GM18951 (cell line): ENCODE measurements around the gene ISCA2.

Experiments
- POLR2A ChIP-seq: IDR thresholded peaks from 4 replicates; pipeline ENCODE4 v1.6.1; 2011; ENCODE audit warnings: mild to moderate bottlenecking; ENCODE audit not compliant: insufficient read length, insufficient read depth; ENCODE audit errors: extremely low read depth
- in situ Hi-C: fragments of 300-500 bp; cut with MboI; formaldehyde crosslinking; loops from one replicate; pipeline ENCODE4 v1.12.0; 2022; ENCODE audit warnings: low sequenced_read_pairs, mixed read lengths, inconsistent platforms; ENCODE audit not compliant: unreplicated experiment

ISCA2 gene

GRCh38 chr14:74516451-74517160 is 23.0 kb downstream of the ISCA2 start:
- no peak for TF ChIP-seq POLR2A
- in situ Hi-C loops, result no loop called here

- TF ChIP-seq POLR2A, result no peak
- in situ Hi-C loops, result no loop called here
Measured at GRCh38 chr14:74517731-74518130, 24.2 kb downstream of the ISCA2 start.

GRCh38 chr14:74518221-74518620 is 24.7 kb downstream of the ISCA2 start:
- TF ChIP-seq POLR2A, result no peak
- in situ Hi-C loops, result no loop called here

GRCh38 chr14:74519316-74520074 is 25.9 kb downstream of the ISCA2 start:
- in situ Hi-C loops, result no loop called here
- TF ChIP-seq POLR2A, result no peak

GRCh38 chr14:74521756-74522155 is 28.2 kb downstream of the ISCA2 start:
- in situ Hi-C loops, result no loop called here
- TF ChIP-seq POLR2A, result no peak

- in situ Hi-C loops, result no loop called here
- no peak for TF ChIP-seq POLR2A
Measured at GRCh38 chr14:74522740-74523139, 29.2 kb downstream of the ISCA2 start.

GRCh38 chr14:74524076-74524811 is 30.7 kb downstream of the ISCA2 start:
- in situ Hi-C loops, result no loop called here
- no peak for TF ChIP-seq POLR2A

GRCh38 chr14:74524812-74525135 is 31.2 kb downstream of the ISCA2 start:
- TF ChIP-seq POLR2A, result no peak
- in situ Hi-C loops, result no loop called here

- TF ChIP-seq POLR2A, result no peak
- in situ Hi-C loops, result no loop called here
Measured at GRCh38 chr14:74525361-74525851, 31.8 kb downstream of the ISCA2 start.

GRCh38 chr14:74526854-74527585 is 33.5 kb downstream of the ISCA2 start:
- in situ Hi-C loops, result no loop called here
- no peak for TF ChIP-seq POLR2A

- no peak for TF ChIP-seq POLR2A
- in situ Hi-C loops, result no loop called here
Measured at GRCh38 chr14:74527736-74528280, 34.2 kb downstream of the ISCA2 start.

GRCh38 chr14:74528406-74528805 is 34.8 kb downstream of the ISCA2 start:
- in situ Hi-C loops, result no loop called here
- no peak for TF ChIP-seq POLR2A

GRCh38 chr14:74528886-74529285 is 35.3 kb downstream of the ISCA2 start:
- in situ Hi-C loops, result no loop called here

More at GRCh38 chr14:74528886-74529285, 35.3 kb downstream of the ISCA2 start:
- TF ChIP-seq POLR2A, result no peak
